Kidney (tissue), 14 donors: ENCODE data around the gene CLMN. TPM values are rescaled to one million over a fixed set of nuclear protein-coding genes. Genes with fewer than 3 reads are reported as not detected.

Experiments used
- DNase-seq, 5 donors: peaks; one replicate each; pipeline ENCODE4 v3.0.0-alpha.2; 2013 to 2020
- FAIRE-seq: peaks from 2 replicates; lab custom pipeline; 2012; peaks lifted over from hg19 to GRCh38; lab: Jason Lieb, UNC
- H3K27ac ChIP-seq, 2 donors: one replicate each; pipeline ENCODE4 v1.7.0; 2013; ENCODE audit warnings: low read depth in 2 of 2, low read length in 2 of 2, inconsistent platforms in 1 of 2
- H3K27me3 ChIP-seq: one replicate; pipeline ENCODE4 v1.7.1; 2013; ENCODE audit warnings: low read length, inconsistent platforms; ENCODE audit not compliant: control insufficient read depth, insufficient read depth
- H3K36me3 ChIP-seq, 3 donors: one replicate each; pipeline versions ENCODE4 v1.7.0 to v1.7.1; 2013; ENCODE audit warnings: low read length in 3 of 3, control low read depth in 1 of 3, inconsistent platforms in 1 of 3; ENCODE audit not compliant: insufficient read depth in 3 of 3, control insufficient read depth in 2 of 3
- H3K4me1 ChIP-seq, 3 donors: one replicate each; pipeline versions ENCODE4 v1.7.0 to v1.7.1; 2013; ENCODE audit warnings: low read length in 3 of 3, inconsistent platforms in 1 of 3, low read depth in 1 of 3; ENCODE audit not compliant: control insufficient read depth in 2 of 3, insufficient read depth in 2 of 3
- H3K4me3 ChIP-seq, 3 donors: one replicate each; pipeline versions ENCODE4 v1.7.0 to v1.8.1; 2013; ENCODE audit warnings: low read length in 3 of 3, control low read depth in 1 of 3, inconsistent platforms in 1 of 3
- H3K9ac ChIP-seq, 3 donors: one replicate each; pipeline versions ENCODE4 v1.7.0 to v1.7.1; 2013; ENCODE audit warnings: low read length in 3 of 3, control low read depth in 1 of 3, inconsistent platforms in 1 of 3
- H3K9me3 ChIP-seq, 3 donors: one replicate each; pipeline versions ENCODE4 v1.7.0 to v1.7.1; 2013; ENCODE audit warnings: low read length in 3 of 3, control low read depth in 1 of 3, inconsistent platforms in 1 of 3; ENCODE audit not compliant: control insufficient read depth in 2 of 3, insufficient read depth in 1 of 3
- intact Hi-C: fragments of 100-400 bp; cut with DNase I; formaldehyde crosslinking; loops from one replicate; pipeline ENCODE4 v1.11.1; 2022
- polyA plus RNA-seq: library from polyadenylated mRNA; stranded (reverse); fragments of 350-450 nt; fragmentation: Illumina TruSeq; extraction: RNeasy Lipid Tissue Mini Kit (QIAGEN cat#74804); gene quantifications from one replicate; pipeline ENCODE4 v1.2.3, GENCODE V29; 2014; ENCODE audit warnings: low read depth, low replicate concordance; ENCODE audit not compliant: insufficient read depth
- total RNA-seq: library from RNA; stranded (reverse); fragmentation: NEBNext Ultra II Directional; extraction: Animal tissue kit (Norgen Biotek cat#: 25700); gene quantifications from one replicate; pipeline ENCODE4 v1.2.1, GENCODE V29; 2021
- TF ChIP-seq, protein P1 (sequence below): IDR thresholded peaks from 3 replicates; pipeline ENCODE4 v1.5.1; 2012; ENCODE audit warnings: mild to moderate bottlenecking, moderate library complexity, borderline replicate concordance; ENCODE audit not compliant: insufficient read depth; ENCODE audit errors: extremely low read depth
- donor health status: control.
- donor health status: control.
- donor health status: control.
- donor health status: control.
- donor health status: control.
- donor health status: DM: yes; HTN: yes; CAD: no.
- donor health status: Normal renal cell carcinoma (clear cell type).

The CLMN gene
- total and polyA plus RNA-seq, 2 donors from 2014 or later, result 33.1 to 151 TPM

DNA sequence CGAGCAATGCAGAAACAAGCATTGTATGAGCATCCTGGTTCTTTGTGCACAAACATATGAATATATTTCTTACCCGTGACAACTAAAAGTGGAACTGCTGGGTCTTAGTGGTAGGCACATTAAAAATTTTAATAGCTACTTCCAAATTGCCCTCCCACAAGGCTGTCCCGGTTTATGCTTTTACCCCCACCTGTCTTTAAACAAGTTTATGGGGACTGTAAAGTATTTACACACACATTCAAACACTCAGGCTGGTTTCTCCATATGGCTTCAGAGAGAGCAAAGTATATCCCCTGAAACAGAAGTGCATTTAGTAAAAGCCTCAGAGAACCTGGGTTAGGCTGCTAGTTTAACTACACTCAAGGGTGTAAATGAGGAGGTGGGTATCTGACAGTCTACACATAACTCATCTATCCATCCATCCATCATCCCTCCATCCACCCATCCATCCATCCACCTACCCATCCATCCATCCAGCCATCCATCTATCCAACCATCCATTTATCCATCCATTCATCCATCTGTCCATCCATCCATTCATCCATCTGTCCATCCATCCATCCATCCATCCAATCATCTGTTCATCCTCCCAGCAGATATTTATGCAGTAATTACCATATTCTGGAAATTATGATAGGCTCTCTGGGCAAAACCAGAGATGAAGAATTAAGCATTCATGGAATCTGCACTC lies 86.7 kb downstream of the CLMN start:
- FAIRE-seq (no peak), DNase-seq (no peak)
- Histone ChIP-seq H3K4me1 (peaks cover 0 to 78% (median 73%) of the 10 kb centered on the region in 3 donors), H3K9me3 (no peaks in the 10 kb centered on the region), H3K27me3 (no peaks in the 10 kb centered on the region), H3K4me3 (peak overlapping the region in 1 of 3 donors; percentile 2), H3K27ac (peak overlapping the region; percentile 88 to 91), H3K36me3 (no peaks in the 10 kb centered on the region), H3K9ac (peak overlapping the region in 1 of 3 donors; percentile 47)
- TF ChIP-seq, protein P1, sequence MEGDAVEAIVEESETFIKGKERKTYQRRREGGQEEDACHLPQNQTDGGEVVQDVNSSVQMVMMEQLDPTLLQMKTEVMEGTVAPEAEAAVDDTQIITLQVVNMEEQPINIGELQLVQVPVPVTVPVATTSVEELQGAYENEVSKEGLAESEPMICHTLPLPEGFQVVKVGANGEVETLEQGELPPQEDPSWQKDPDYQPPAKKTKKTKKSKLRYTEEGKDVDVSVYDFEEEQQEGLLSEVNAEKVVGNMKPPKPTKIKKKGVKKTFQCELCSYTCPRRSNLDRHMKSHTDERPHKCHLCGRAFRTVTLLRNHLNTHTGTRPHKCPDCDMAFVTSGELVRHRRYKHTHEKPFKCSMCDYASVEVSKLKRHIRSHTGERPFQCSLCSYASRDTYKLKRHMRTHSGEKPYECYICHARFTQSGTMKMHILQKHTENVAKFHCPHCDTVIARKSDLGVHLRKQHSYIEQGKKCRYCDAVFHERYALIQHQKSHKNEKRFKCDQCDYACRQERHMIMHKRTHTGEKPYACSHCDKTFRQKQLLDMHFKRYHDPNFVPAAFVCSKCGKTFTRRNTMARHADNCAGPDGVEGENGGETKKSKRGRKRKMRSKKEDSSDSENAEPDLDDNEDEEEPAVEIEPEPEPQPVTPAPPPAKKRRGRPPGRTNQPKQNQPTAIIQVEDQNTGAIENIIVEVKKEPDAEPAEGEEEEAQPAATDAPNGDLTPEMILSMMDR, result no peak
- intact Hi-C loops, result no loop called here

DNA sequence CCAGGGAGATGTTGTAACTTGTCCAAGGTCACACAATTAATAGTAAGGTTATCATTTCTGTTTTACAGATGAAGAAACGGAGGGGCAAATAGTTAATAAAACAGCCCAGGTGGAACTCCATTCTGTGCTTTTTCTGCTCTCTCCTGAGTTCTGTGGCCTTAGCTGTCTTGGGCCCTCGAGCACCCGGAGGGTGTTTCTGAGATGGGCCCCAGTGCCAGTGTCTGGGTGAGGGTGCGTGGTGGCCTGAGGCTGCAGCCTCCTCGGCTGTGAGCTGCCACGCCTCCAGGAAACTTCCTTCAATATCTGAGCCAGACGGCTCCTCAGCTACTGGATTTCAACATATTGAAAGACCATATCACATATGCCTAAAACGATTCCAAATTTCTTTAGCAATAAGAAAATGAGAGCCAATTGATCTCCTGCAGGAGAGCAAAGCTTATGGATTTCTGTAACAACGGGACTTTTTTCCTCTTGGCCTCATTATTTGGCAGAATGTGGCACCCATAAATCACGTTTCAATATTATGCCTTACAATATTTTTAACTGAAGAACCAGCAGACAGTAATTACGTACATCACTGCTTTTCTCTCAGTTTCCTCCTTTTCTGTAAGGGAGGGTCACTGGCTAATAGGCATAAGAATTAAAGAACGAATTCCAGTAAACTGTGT lies 87.6 kb downstream of the CLMN start:
- no peaks in the 10 kb centered on the region for H3K27me3 ChIP-seq
- FAIRE-seq (no peak), DNase-seq (no peak)
- peaks cover 0 to 72% (median 72%) of the 10 kb centered on the region in 3 donors for H3K4me1 ChIP-seq
- H3K9ac ChIP-seq, result peak overlapping the region in 1 of 3 donors; percentile 47
- H3K9me3 ChIP-seq, result no peaks in the 10 kb centered on the region
- peak overlapping the region; percentile 88 to 91 for H3K27ac ChIP-seq
- no peaks in the 10 kb centered on the region for H3K36me3 ChIP-seq
- intact Hi-C loops, result no loop called here
- TF ChIP-seq, protein P1, result no peak
- no peak overlapping the region for H3K4me3 ChIP-seq

DNA sequence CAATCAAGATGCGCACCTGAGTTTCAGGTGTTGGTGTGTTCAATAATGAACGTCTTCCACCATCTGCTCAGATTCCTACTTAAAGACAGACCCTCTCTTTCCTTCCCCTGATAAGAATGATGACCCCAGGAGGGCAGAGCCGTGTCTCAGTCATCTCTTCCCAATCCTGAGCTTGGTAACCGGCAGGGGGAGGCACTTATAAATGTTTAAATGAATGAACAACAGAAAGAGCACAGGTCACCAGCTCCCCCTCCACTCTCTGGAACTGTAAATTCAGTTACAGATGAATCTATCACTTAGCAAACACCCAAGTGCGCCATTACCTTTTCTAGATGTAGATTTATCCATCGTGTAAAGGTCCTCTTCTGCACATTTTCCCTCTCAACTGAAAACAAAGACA lies 90.0 kb downstream of the CLMN start:
- intact Hi-C loops, result no loop called here
- TF ChIP-seq, protein P1, result no peak
- no peak for FAIRE-seq

More for the DNA sequence above, 90.0 kb downstream of the CLMN start:
- H3K9ac ChIP-seq, result no peak overlapping the region
- peak overlapping the region; percentile 51 for H3K27ac ChIP-seq
- H3K4me3 ChIP-seq, result no peak overlapping the region
- H3K9me3 ChIP-seq, result no peaks in the 10 kb centered on the region
- H3K27me3 ChIP-seq, result no peaks in the 10 kb centered on the region
- DNase-seq, result peak in 1 of 5 donors; percentile 23
- H3K36me3 ChIP-seq, result no peaks in the 10 kb centered on the region
- peaks cover 0 to 76% (median 62%) of the 10 kb centered on the region in 3 donors for H3K4me1 ChIP-seq
